SK-MEL-5 (cell line): ENCODE results near the gene ARL1. TPM values are rescaled to one million over a fixed set of nuclear protein-coding genes. Genes with fewer than 3 reads are reported as not detected.
"Not testable (repeated sequence)": the region's sequence is repeated elsewhere in the genome, so short reads cannot be mapped to it uniquely, and the experiment has no call there.

Experiments used
- DNase-seq: peaks from one replicate; pipeline ENCODE4 v3.0.0-alpha.2; 2016; ENCODE audit warnings: low read depth, low spot score
- in situ Hi-C: cut with HindIII; loops from 2 replicates; pipeline ENCODE4 v1.10.0; 2016; ENCODE audit warnings: low sequenced_read_pairs, high pct_unique_total_duplicates, low pct_unique_long_range_greater_than_20kb
- polyA plus RNA-seq, 2 experiments: library from polyadenylated mRNA; depleted of rRNA; stranded (reverse); fragments of >200 nt; gene quantifications; 2 replicates each; pipeline ENCODE4 v1.2.3, GENCODE V29; 2015
- total RNA-seq: library from RNA; depleted of rRNA; stranded (reverse); fragments of >200 nt; shearing (Covaris generic); gene quantifications from 2 replicates; pipeline ENCODE4 v1.2.3, GENCODE V29; 2014; rRNA removed

ARL1 gene
- total RNA-seq: 107 and 109 TPM in 2 replicates
- 41.6 and 56.9 TPM in 2 replicates for polyA plus RNA-seq (2015; cell fraction: cytosol; rRNA removed)
- polyA plus RNA-seq (2015; cell fraction: nucleus; rRNA removed): 34.8 and 47.9 TPM in 2 replicates

GRCh38 chr12:101407436-101408345 lies at the start of gene ARL1:
TSS of gene ARL1 (minus strand) at chr12:101407772. CDS start at chr12:101407645, 127 bp downstream.
- DNase-seq: peak; percentile 86
- in situ Hi-C loops: no loop called here

- in situ Hi-C loops: no loop called here
- DNase-seq: no peak
Measured at GRCh38 chr12:101455685-101456084, 48.1 kb upstream of the ARL1 start.

GRCh38 chr12:101441461-101442224 lies 34.1 kb upstream of the ARL1 start:
- no peak for DNase-seq
- in situ Hi-C loops: no loop called here

GRCh38 chr12:101439236-101439635 lies 31.7 kb upstream of the ARL1 start:
- in situ Hi-C loops: no loop called here

GRCh38 chr12:101436136-101436535 lies 28.6 kb upstream of the ARL1 start:
- in situ Hi-C loops: no loop called here
- no peak for DNase-seq

More at GRCh38 chr12:101439236-101439635, 31.7 kb upstream of the ARL1 start:
- DNase-seq: no peak

- no peak for DNase-seq
- in situ Hi-C loops: no loop called here
Measured at GRCh38 chr12:101430456-101430855, 22.9 kb upstream of the ARL1 start.

- no peak for DNase-seq
- in situ Hi-C loops: no loop called here
Measured at GRCh38 chr12:101424620-101425019, 17.0 kb upstream of the ARL1 start.

GRCh38 chr12:101422066-101422465 lies 14.5 kb upstream of the ARL1 start:
- in situ Hi-C loops, DNase-seq: not testable (repeated sequence)

GRCh38 chr12:101415228-101415627 lies 7.7 kb upstream of the ARL1 start:
- in situ Hi-C loops: no loop called here
- no peak for DNase-seq

- in situ Hi-C loops: no loop called here
- peak; percentile 84 for DNase-seq
Measured at GRCh38 chr12:101414533-101415119, 7.1 kb upstream of the ARL1 start.

GRCh38 chr12:101410169-101410568 lies 2.6 kb upstream of the ARL1 start:
- in situ Hi-C loops, DNase-seq: not testable (repeated sequence)

GRCh38 chr12:101407049-101407435 lies 530 bp downstream of the ARL1 start:
- DNase-seq: no peak
- in situ Hi-C loops: no loop called here

GRCh38 chr12:101391181-101391580 lies 16.4 kb downstream of the ARL1 start:
- in situ Hi-C loops, DNase-seq: not testable (repeated sequence)

GRCh38 chr12:101379149-101379548 lies 28.4 kb downstream of the ARL1 start:
- in situ Hi-C loops: no loop called here

GRCh38 chr12:101375573-101375972 lies 32.0 kb downstream of the ARL1 start:
- in situ Hi-C loops: no loop called here
- no peak for DNase-seq

More at GRCh38 chr12:101379149-101379548, 28.4 kb downstream of the ARL1 start:
- DNase-seq: no peak

GRCh38 chr12:101372431-101372830 lies 35.1 kb downstream of the ARL1 start:
- in situ Hi-C loops: no loop called here
- no peak for DNase-seq

- no peak for DNase-seq
- in situ Hi-C loops: no loop called here
Measured at GRCh38 chr12:101368016-101368415, 39.6 kb downstream of the ARL1 start.

GRCh38 chr12:101361455-101361854 lies 46.1 kb downstream of the ARL1 start:
- no peak for DNase-seq
- in situ Hi-C loops: no loop called here
